Measurements from ENCODE around the gene RAB3A.

DNA sequence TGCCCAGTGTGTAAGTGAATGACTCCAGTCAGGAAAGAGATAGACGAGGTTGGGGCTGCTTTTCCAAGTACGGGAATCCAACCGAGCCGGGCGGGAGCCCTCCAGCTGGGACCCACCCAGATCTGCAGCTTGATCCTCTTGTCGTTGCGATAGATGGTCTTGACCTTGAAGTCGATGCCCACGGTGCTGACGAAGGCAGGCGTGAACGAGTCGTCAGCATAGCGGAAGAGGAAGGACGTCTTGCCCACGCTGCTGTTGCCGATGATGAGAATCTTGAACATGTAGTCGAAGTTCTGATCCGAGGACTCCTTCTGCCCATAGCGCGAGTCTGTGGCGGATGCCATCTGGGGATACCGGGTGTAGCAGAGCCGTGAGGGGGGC is 1.5 kb downstream of the RAB3A start:
- TF ChIP-seq, protein P1, sequence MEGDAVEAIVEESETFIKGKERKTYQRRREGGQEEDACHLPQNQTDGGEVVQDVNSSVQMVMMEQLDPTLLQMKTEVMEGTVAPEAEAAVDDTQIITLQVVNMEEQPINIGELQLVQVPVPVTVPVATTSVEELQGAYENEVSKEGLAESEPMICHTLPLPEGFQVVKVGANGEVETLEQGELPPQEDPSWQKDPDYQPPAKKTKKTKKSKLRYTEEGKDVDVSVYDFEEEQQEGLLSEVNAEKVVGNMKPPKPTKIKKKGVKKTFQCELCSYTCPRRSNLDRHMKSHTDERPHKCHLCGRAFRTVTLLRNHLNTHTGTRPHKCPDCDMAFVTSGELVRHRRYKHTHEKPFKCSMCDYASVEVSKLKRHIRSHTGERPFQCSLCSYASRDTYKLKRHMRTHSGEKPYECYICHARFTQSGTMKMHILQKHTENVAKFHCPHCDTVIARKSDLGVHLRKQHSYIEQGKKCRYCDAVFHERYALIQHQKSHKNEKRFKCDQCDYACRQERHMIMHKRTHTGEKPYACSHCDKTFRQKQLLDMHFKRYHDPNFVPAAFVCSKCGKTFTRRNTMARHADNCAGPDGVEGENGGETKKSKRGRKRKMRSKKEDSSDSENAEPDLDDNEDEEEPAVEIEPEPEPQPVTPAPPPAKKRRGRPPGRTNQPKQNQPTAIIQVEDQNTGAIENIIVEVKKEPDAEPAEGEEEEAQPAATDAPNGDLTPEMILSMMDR (IDR thresholded peaks at IDR 0.05), result no peak
- no peak for TF ChIP-seq POLR2A (IDR thresholded peaks at IDR 0.05)

Measured in esophagus squamous epithelium (tissue), 4 donors.